VCaP (cell line): ENCODE data around the gene TSHZ2.

Source experiments
- H3K27ac ChIP-seq: fragments of 450-650 bp; 2 replicates; pipeline ENCODE4 v1.5.1; 2017
- CTCF ChIP-seq: fragments of 450-650 bp; conservative IDR thresholded peaks from 2 replicates; pipeline ENCODE4 v1.5.1; 2017; ENCODE audit warnings: mild to moderate bottlenecking, moderate library complexity

The TSHZ2 gene

GRCh38 chr20:52991830-52992229 lies 19.7 kb downstream of the TSHZ2 start:
- H3K27ac ChIP-seq: peak overlapping the region; percentile 26
- TF ChIP-seq CTCF: no peak

GRCh38 chr20:52992632-52993031 lies 20.5 kb downstream of the TSHZ2 start:
- H3K27ac ChIP-seq: peak overlapping the region; percentile 26
- no peak for TF ChIP-seq CTCF

- H3K27ac ChIP-seq: peak overlapping the region; percentile 26
- TF ChIP-seq CTCF: no peak
Observed at GRCh38 chr20:52993076-52993475, 20.9 kb downstream of the TSHZ2 start.

- H3K27ac ChIP-seq: no peak overlapping the region
- no peak for TF ChIP-seq CTCF
Observed at GRCh38 chr20:52994184-52994970, 22.2 kb downstream of the TSHZ2 start.

GRCh38 chr20:52996130-52996529 lies 24.0 kb downstream of the TSHZ2 start:
- TF ChIP-seq CTCF: no peak
- no peak overlapping the region for H3K27ac ChIP-seq

- TF ChIP-seq CTCF: no peak
- no peak overlapping the region for H3K27ac ChIP-seq
Observed at GRCh38 chr20:52996658-52997057, 24.5 kb downstream of the TSHZ2 start.

GRCh38 chr20:52998268-52998667 lies 26.1 kb downstream of the TSHZ2 start:
- H3K27ac ChIP-seq: no peak overlapping the region
- TF ChIP-seq CTCF: no peak
